HepG2 (cell line): Measurements from ENCODE around the gene CCND1. TPM values are rescaled to one million over a fixed set of nuclear protein-coding genes. Genes with fewer than 3 reads are reported as not detected.

ENCODE experiments used
- ATAD3A ChIP-seq: sonication (generic); formaldehyde crosslinking; IDR thresholded peaks from 2 replicates; pipeline ENCODE4 v1.4.0; 2020; ENCODE audit warnings: missing genetic modification reagents
- FOXO1 ChIP-seq: sonication (generic); formaldehyde crosslinking; IDR thresholded peaks from 2 replicates; pipeline ENCODE4 v1.4.0; 2020; ENCODE audit warnings: missing genetic modification reagents
- HDAC1 ChIP-seq: sonication (generic); formaldehyde crosslinking; IDR thresholded peaks from 2 replicates; pipeline ENCODE4 v1.5.1; 2020; ENCODE audit warnings: mild to moderate bottlenecking, missing genetic modification reagents
- HNRNPH1 ChIP-seq: fragments of 200-400 bp; formaldehyde crosslinking; optimal IDR thresholded peaks from 2 replicates; pipeline ENCODE3; 2017; ENCODE audit warnings: mild to moderate bottlenecking, low read depth, low read length
- HNRNPUL1 ChIP-seq: fragments of 200-400 bp; formaldehyde crosslinking; IDR thresholded peaks from 2 replicates; pipeline ENCODE4 v1.6.1; 2017; ENCODE audit warnings: low read depth, mild to moderate bottlenecking, low read length, moderate library complexity
- KDM3A ChIP-seq: IDR thresholded peaks from 2 replicates; pipeline ENCODE4 v1.6.1; 2018; ENCODE audit warnings: low read depth, missing compliant biosample characterization
- MBD4 ChIP-seq: IDR thresholded peaks from 2 replicates; pipeline ENCODE4 v1.6.1; 2012; ENCODE audit warnings: low read length, inconsistent platforms, borderline replicate concordance
- MEIS2 ChIP-seq: sonication (generic); formaldehyde crosslinking; IDR thresholded peaks from 2 replicates; pipeline ENCODE4 v1.9.0; 2021; ENCODE audit warnings: mild to moderate bottlenecking, missing genetic modification reagents
- NFATC3 ChIP-seq: sonication (generic); formaldehyde crosslinking; IDR thresholded peaks from 2 replicates; pipeline ENCODE4 v1.5.1; 2020; ENCODE audit warnings: mild to moderate bottlenecking, missing genetic modification reagents
- PHB2 ChIP-seq: fragments of 450-650 bp; IDR thresholded peaks from 2 replicates; pipeline ENCODE4 v1.6.1; 2018; ENCODE audit not compliant: partially characterized antibody
- PRMT3 ChIP-seq: sonication (generic); formaldehyde crosslinking; IDR thresholded peaks from 2 replicates; pipeline ENCODE4 v1.8.1; 2022; ENCODE audit warnings: low read depth, mild to moderate bottlenecking, moderate library complexity, missing genetic modification reagents, borderline replicate concordance
- RORA ChIP-seq: sonication (generic); formaldehyde crosslinking; IDR thresholded peaks from 2 replicates; pipeline ENCODE4 v1.5.0; 2020; ENCODE audit warnings: mild to moderate bottlenecking, missing genetic modification reagents, moderate library complexity
- SMAD3 ChIP-seq: sonication (generic); formaldehyde crosslinking; IDR thresholded peaks from 2 replicates; pipeline ENCODE4 v1.4.0; 2020; ENCODE audit warnings: missing genetic modification reagents
- SRSF1 ChIP-seq: fragments of 200-400 bp; formaldehyde crosslinking; optimal IDR thresholded peaks from 2 replicates; pipeline ENCODE3; 2017; ENCODE audit warnings: mild to moderate bottlenecking, low read depth, low read length, moderate library complexity
- TAF15 ChIP-seq: fragments of 200-400 bp; formaldehyde crosslinking; IDR thresholded peaks from one replicate; pipeline ENCODE4 v1.6.1; 2018; ENCODE audit warnings: mild to moderate bottlenecking, low read depth, low read length; ENCODE audit not compliant: poor library complexity, severe bottlenecking
- TBX2 ChIP-seq: sonication (generic); formaldehyde crosslinking; IDR thresholded peaks from 2 replicates; pipeline ENCODE4 v1.5.0; 2020; ENCODE audit warnings: missing genetic modification reagents, mild to moderate bottlenecking, borderline replicate concordance
- ZBED4 ChIP-seq: sonication (generic); formaldehyde crosslinking; IDR thresholded peaks from 2 replicates; pipeline ENCODE4 v1.4.0; 2020; ENCODE audit warnings: missing genetic modification reagents, borderline replicate concordance
- ZBTB37 ChIP-seq: sonication (generic); formaldehyde crosslinking; IDR thresholded peaks from 2 replicates; pipeline ENCODE4 v1.4.0; 2020; ENCODE audit warnings: mild to moderate bottlenecking, missing genetic modification reagents
- ZBTB7A ChIP-seq: sonication (generic); formaldehyde crosslinking; IDR thresholded peaks from 2 replicates; pipeline ENCODE4 v1.8.0; 2022; ENCODE audit warnings: mild to moderate bottlenecking, missing genetic modification reagents
- ZFYVE20 ChIP-seq: sonication (generic); formaldehyde crosslinking; IDR thresholded peaks from 2 replicates; pipeline ENCODE4 v1.8.0; 2023; ENCODE audit warnings: low read depth, mild to moderate bottlenecking, moderate library complexity, missing genetic modification reagents, borderline replicate concordance
- ZKSCAN5 ChIP-seq: sonication (generic); formaldehyde crosslinking; IDR thresholded peaks from 2 replicates; pipeline ENCODE4 v1.5.1; 2020; ENCODE audit warnings: mild to moderate bottlenecking, missing genetic modification reagents
- ZNF234 ChIP-seq: sonication (generic); formaldehyde crosslinking; conservative IDR thresholded peaks from 2 replicates; pipeline ENCODE4 v1.5.1; 2020; ENCODE audit warnings: mild to moderate bottlenecking, missing genetic modification reagents
- ZNF3 ChIP-seq: IDR thresholded peaks from 2 replicates; pipeline ENCODE4 v1.7.0; 2017; ENCODE audit warnings: inconsistent platforms
- ZNF30 ChIP-seq: sonication (generic); formaldehyde crosslinking; IDR thresholded peaks from 2 replicates; pipeline ENCODE4 v1.5.0; 2020; ENCODE audit warnings: mild to moderate bottlenecking, missing genetic modification reagents
- ZNF558 ChIP-seq: sonication (generic); formaldehyde crosslinking; IDR thresholded peaks from 2 replicates; pipeline ENCODE4 v1.9.0; 2022; ENCODE audit warnings: mild to moderate bottlenecking, missing genetic modification reagents, borderline replicate concordance
- ZNF737 ChIP-seq: sonication (generic); formaldehyde crosslinking; IDR thresholded peaks from 2 replicates; pipeline ENCODE4 v1.5.0; 2020; ENCODE audit warnings: missing genetic modification reagents, mild to moderate bottlenecking, borderline replicate concordance
- ZNF766 ChIP-seq: sonication (generic); formaldehyde crosslinking; IDR thresholded peaks from 2 replicates; pipeline ENCODE4 v1.5.0; 2020; ENCODE audit warnings: missing genetic modification reagents, borderline replicate concordance
- ZNF776 ChIP-seq: sonication (generic); formaldehyde crosslinking; IDR thresholded peaks from 2 replicates; pipeline ENCODE4 v1.4.0; 2020; ENCODE audit warnings: mild to moderate bottlenecking, missing genetic modification reagents
- polyA plus RNA-seq, 8 experiments: library from polyadenylated mRNA; depleted of rRNA in 3 of 8; stranded (reverse) in 7 of 8; unstranded in 1 of 8; fragments of >200 nt; fragmentation: Illumina TruSeq in 4 of 8; extraction: Trizol in 4 of 8; gene quantifications; 2 replicates each; pipeline versions ENCODE4 v1.2.1 to v1.2.3, GENCODE V29; 2011 to 2016; ENCODE audit warnings: low read depth in 4 of 8, missing spikeins in 1 of 8, mixed read lengths in 1 of 8; ENCODE audit not compliant: insufficient read depth in 1 of 8
- total RNA-seq, 5 experiments: library from RNA; depleted of rRNA; stranded (reverse); fragments of >200 nt; fragmentation: Illumina TruSeq; extraction: Trizol; gene quantifications; 2 replicates each; pipeline ENCODE4 v1.2.3, GENCODE V29; 2016; ENCODE audit warnings: low read depth in 1 of 5

Gene CCND1
- total and polyA plus RNA-seq, 2 of the 13 experiments (the other 11 are each of a cell fraction or from before 2014, with no cell fraction given): 107 to 136 TPM

- TF ChIP-seq ZNF766 (CRISPR knock-in tag) (no peak), HNRNPH1 (no peak), TBX2 (peak; percentile 32; the same call in 1 of the 2 replicates), ZNF737 (no peak), ZBTB7A (CRISPR knock-in tag) (no peak), NFATC3 (CRISPR knock-in tag) (no peak), ZFYVE20 (no peak), ZBED4 (0 out of 2 replicates have a peak, but pooled peaks have one; percentile 38), ZNF234 (CRISPR knock-in tag) (no peak), ZNF30 (no peak), MEIS2 (no peak), TAF15 (no peak), SRSF1 (no peak), PHB2 (no peak), FOXO1 (CRISPR knock-in tag) (peak; percentile 73; the same call in 1 of the 2 replicates), RORA (CRISPR knock-in tag) (no peak), MBD4 (no peak), HNRNPUL1 (no peak), ZNF3 (peak; percentile 98), SMAD3 (CRISPR knock-in tag) (0 out of 2 replicates have a peak, but pooled peaks have one; percentile 46), KDM3A (CRISPR knock-in tag) (peak; percentile 79; the same call in 1 of the 2 replicates), ATAD3A (CRISPR knock-in tag) (no peak), PRMT3 (no peak), ZNF558 (CRISPR knock-in tag) (no peak), ZBTB37 (CRISPR knock-in tag) (peak; percentile 98), ZKSCAN5 (CRISPR knock-in tag) (no peak), ZNF776 (no peak), HDAC1 (CRISPR knock-in tag) (peak; percentile 60; the same call in 1 of the 2 replicates)
Observed at GRCh38 chr11:69683764-69684333, 42.9 kb downstream of the CCND1 start (continued).
